AG04449 (cell line): ENCODE measurements around the gene DLST.

Experiments used
- CTCF ChIA-PET: fragments of 350-600 bp; formaldehyde crosslinking; extraction: SDS; loops from one replicate; lab custom pipeline; 2021; ENCODE audit warnings: antibody characterized with exemption; lab: Yijun Ruan, JAX
- POLR2A ChIA-PET: fragments of 400-600, 350-600 bp; formaldehyde crosslinking; extraction: SDS; loops from one replicate; lab custom pipeline; 2020; ENCODE audit warnings: antibody characterized with exemption, inconsistent platforms; lab: Yijun Ruan, JAX
- DNase-seq: peaks from one replicate; pipeline ENCODE4 v3.0.0-alpha.2; 2010; ENCODE audit warnings: low read depth, low spot score
- H3K4me3 ChIP-seq: 2 replicates; pipeline ENCODE4 v1.5.1; 2011; ENCODE audit warnings: low read depth, mild to moderate bottlenecking, control low read depth, low read length
- CTCF ChIP-seq: IDR thresholded peaks from one replicate; pipeline ENCODE4 v1.5.1; 2011; ENCODE audit warnings: mild to moderate bottlenecking, moderate library complexity, low read length, control low read depth, inconsistent platforms; ENCODE audit not compliant: insufficient read depth; ENCODE audit errors: missing control alignments

DLST gene

GRCh38 chr14:74904635-74905503 is 23.2 kb downstream of the DLST start:
- TF ChIP-seq CTCF, result no peak
- no peak for DNase-seq
- ChIA-PET POLR2A (interaction anchor here (1.5 to 1.7 kb wide), 2 partner anchors 11 to 43 kb away, joined by 3 to 8 read pairs; no protein-coding TSS in a partner anchor), CTCF (interaction anchor here (0.6 to 26.3 kb wide), 35 partner anchors 8 to 398 kb away, joined by 3 to 689 read pairs (median 5); partner anchors contain the start of genes DLST, LTBP2, NEK9 and PROX2)
- H3K4me3 ChIP-seq, result no peak overlapping the region

- CTCF ChIA-PET, result interaction anchor here (0.7 to 26.3 kb wide), 41 partner anchors 12 to 397 kb away, joined by 3 to 689 read pairs (median 4); partner anchors contain the start of genes ACYP1, DLST, LTBP2 and NEK9
- H3K4me3 ChIP-seq, result no peak overlapping the region
- TF ChIP-seq CTCF, result peak; percentile 94
- POLR2A ChIA-PET, result interaction anchor here (1.5 to 1.7 kb wide), 2 partner anchors 12 to 44 kb away, joined by 3 to 8 read pairs; no protein-coding TSS in a partner anchor
- no peak for DNase-seq
Observed at GRCh38 chr14:74905595-74906142, 24.0 kb downstream of the DLST start.

GRCh38 chr14:74906925-74907521 is 25.3 kb downstream of the DLST start:
- TF ChIP-seq CTCF, result peak; percentile 4
- no peak for DNase-seq
- POLR2A ChIA-PET, result interaction anchor here (0.8 to 0.9 kb wide), 2 partner anchors 14 to 21 kb away, joined by 3 read pairs; no protein-coding TSS in a partner anchor
- no peak overlapping the region for H3K4me3 ChIP-seq
- CTCF ChIA-PET, result interaction anchor here (0.6 to 26.3 kb wide), 17 partner anchors 11 to 298 kb away, joined by 3 to 689 read pairs (median 18); partner anchors contain the start of genes DLST, PROX2 and ZC2HC1C

GRCh38 chr14:74907744-74908143 is 26.0 kb downstream of the DLST start:
- H3K4me3 ChIP-seq, result no peak overlapping the region
- DNase-seq, result no peak
- no peak for TF ChIP-seq CTCF
- ChIA-PET CTCF (interaction anchor here (1.4 to 26.3 kb wide), 9 partner anchors 10 to 184 kb away, joined by 4 to 689 read pairs (median 61); partner anchors contain the start of genes DLST, PROX2 and ZC2HC1C), POLR2A (no interaction called here)

- POLR2A ChIA-PET, result no interaction called here
- CTCF ChIA-PET, result interaction anchor here (1.6 to 26.3 kb wide), 6 partner anchors 9 to 182 kb away, joined by 4 to 689 read pairs (median 216); partner anchors contain the start of genes DLST and PROX2
- DNase-seq, result no peak
- TF ChIP-seq CTCF, result no peak
- H3K4me3 ChIP-seq, result no peak overlapping the region
Observed at GRCh38 chr14:74908861-74909341, 27.2 kb downstream of the DLST start.
